CD1c-positive myeloid dendritic cell (primary cell): Measurements from ENCODE around the gene BRAF.
"Not testable (repeated sequence)": the region's sequence is repeated elsewhere in the genome, so short reads cannot be mapped to it uniquely, and the experiment has no call there.

Source experiments
- DNase-seq: peaks from one replicate; pipeline ENCODE4 v3.0.0-alpha.2; 2016; ENCODE audit errors: extremely low spot score

Gene BRAF

GRCh38 chr7:140771826-140772225 lies 152.9 kb downstream of the BRAF start:
- DNase-seq: no peak

- DNase-seq: no peak
Observed at GRCh38 chr7:140769852-140770251, 154.9 kb downstream of the BRAF start.

DNA sequence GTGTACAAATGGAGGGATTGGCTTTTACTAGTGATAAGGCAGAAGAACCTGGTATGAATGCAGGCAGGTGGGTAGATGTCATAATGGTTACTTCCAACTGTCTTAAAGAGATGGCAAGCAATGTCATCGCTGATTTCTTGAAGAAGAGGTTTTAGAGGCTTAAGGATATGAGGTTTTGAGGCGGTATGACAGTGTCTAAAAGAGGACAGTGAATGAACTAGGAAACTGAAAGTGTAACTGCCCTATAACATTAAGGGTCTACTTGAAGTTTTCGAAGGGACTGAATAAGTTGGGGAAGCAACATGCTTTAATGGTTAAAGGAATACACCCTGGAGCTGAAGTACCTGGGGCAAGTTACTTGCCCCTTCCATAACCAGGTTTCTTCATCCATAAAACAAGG lies 157.3 kb downstream of the BRAF start:
- DNase-seq: no peak

GRCh38 chr7:140765441-140765840 lies 159.3 kb downstream of the BRAF start:
- DNase-seq: not testable (repeated sequence)

DNA sequence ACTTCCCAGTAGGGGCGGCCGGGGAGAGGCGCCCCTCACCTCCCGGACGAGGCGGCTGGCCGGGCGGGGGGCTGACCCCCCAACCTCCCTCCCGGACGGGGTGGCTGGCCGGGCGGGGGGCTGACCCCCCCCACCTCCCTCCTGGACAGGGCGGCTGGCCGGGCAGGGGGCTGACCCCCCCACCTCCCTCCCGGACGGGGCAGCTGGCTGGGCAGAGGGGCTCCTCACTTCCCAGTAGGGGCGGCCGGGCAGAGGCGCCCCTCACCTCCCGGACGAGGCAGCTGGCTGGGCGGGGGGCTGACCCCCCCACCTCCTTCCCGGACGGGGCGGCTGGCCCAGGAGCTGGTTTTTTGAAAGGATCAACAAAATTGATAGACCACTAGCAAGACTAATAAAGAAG lies 161.6 kb downstream of the BRAF start:
- not testable (repeated sequence) for DNase-seq

GRCh38 chr7:140761375-140761774 lies 163.4 kb downstream of the BRAF start:
- DNase-seq: not testable (repeated sequence)

DNA sequence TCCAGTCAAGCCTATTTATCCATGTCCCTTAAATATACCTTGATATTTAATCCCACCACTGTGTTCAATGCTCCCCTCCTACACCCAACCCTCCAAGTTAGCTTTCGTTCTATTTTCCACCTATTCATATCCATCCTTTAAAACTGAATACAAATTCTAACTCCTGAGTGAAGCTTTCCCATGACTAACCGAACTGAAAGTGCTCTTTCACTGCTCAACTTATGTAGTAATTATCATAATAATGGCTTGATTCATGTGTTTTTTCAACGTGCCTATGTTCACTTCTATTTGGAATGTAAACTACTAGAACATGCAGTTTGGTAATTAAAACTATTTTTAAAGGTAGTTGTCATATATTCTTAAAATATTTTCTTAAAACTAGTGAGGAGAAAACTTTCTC lies 170.2 kb downstream of the BRAF start:
- DNase-seq: no peak

- DNase-seq: peak; percentile 12
Observed at GRCh38 chr7:140752533-140752932, 172.2 kb downstream of the BRAF start.

DNA sequence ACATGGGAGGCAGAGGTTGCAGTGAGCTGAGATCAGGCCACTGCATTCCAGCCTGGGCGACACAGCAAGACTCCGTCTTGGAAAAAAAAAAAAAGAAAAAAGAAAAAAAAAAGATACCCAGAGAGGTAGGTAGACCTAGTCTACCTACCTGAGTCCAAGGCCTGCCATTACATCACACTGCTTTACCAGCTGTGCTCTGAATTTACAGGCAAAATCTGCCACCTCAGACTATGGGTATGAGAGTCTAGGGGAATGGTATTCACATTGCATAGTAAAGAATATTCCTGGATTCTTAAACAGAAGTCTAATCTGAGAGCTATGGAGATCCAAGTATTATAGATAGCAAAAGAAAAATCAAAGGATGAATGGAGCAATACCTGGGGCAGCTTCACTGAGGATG lies 178.0 kb downstream of the BRAF start:
- no peak for DNase-seq

GRCh38 chr7:140745266-140746058 lies 179.3 kb downstream of the BRAF start:
- peak; percentile 9 for DNase-seq

- DNase-seq: no peak
Observed at GRCh38 chr7:140744005-140744404, 180.7 kb downstream of the BRAF start.

DNA sequence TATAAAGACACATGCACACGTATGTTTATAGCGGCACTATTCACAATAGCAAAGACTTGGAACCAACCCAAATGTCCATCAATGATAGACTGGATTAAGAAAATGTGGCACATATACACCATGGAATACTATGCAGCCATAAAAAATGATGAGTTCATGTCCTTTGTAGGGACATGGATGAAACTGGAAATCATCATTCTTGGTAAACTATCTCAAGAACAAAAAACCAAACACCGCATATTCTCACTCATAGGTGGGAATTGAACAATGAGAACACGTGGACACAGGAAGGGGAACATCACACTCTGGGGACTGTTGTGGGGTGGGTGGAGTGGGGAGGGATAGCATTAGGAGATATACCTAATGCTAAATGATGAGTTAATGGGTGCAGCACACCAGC lies 181.5 kb downstream of the BRAF start:
- DNase-seq: not testable (repeated sequence)

DNA sequence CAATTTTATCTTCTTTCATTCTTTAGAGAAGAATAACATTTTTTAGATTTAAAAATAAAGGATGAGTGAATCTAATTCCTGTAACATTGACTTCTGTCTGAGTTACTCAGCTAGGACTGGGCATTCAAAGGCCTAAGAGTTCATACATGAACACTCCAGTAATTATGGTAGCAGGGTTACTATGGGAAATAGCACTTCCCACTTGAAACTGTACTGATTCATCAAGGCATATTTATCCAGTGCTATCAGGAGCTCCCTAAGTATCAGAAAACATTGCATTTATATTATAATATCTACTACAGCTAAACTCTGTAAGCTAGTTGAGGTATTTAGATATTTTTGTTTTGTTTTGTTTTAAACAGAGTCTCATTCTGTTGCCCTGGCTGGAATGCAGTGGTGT lies 186.4 kb downstream of the BRAF start:
- DNase-seq: no peak

GRCh38 chr7:140734729-140735128 lies 190.0 kb downstream of the BRAF start:
- DNase-seq: no peak

GRCh38 chr7:140734096-140734495 lies 190.6 kb downstream of the BRAF start:
- no peak for DNase-seq

DNA sequence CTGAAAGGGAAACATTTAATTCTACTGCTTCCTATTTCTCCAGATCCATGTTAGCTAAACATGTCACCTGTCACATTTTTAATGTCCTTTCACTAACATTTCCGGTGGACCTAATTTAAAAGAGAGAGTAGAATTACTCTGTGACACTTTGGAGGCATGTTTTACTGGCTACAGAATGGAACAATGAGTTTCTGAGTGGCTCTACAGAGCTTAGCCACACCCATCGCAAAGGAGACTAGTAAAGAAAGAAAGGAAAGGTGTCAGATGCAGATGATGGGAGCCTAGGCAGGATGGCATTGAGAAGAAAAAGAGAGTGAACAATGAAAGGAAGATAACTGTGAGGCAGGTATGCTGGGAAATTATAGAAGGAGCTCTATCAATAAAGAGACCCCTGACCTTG lies 192.3 kb downstream of the BRAF start:
- no peak for DNase-seq

- no peak for DNase-seq
Observed at GRCh38 chr7:140726281-140726680, 198.4 kb downstream of the BRAF start.

DNA sequence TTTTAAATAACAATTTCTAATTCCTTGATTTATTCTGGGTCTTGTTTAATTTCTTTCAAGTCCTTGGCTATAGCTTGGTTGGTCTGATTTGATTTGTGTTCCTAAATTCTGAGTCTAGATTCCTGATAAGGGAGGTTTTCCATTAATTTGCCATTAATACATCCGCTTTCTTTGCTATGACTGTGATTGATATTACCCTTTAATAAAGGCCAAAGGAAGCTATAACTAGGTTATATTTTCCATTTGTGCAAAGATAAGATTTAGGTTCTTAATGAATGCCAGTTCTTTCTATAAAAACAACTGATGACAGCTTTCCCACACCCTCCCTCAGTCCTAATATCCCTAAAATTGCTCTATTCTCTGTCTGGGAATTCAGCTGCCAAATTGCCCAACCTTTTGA lies 200.0 kb downstream of the BRAF start:
- no peak for DNase-seq

GRCh38 chr7:140723574-140723973 lies 201.2 kb downstream of the BRAF start:
- DNase-seq: no peak

DNA sequence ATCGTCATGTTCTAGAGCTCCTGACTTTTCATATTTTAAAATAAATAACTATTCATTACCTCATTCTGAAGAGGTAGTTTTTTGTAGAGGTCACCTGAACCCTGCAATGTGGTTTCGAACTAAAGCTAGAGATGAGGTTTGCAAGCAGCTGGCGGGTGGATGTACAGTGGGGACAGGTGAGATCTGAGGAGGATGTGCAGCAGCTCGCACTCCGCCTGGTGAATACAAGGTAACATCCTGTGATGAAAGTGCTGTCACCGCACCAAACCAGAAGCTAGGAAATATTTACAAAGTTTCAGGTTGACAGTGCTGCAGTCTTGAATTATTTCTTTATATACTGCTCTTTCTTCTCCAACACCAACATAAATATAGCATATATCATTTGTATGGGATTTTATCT lies 201.7 kb downstream of the BRAF start:
- DNase-seq: no peak

GRCh38 chr7:140722254-140722653 lies 202.5 kb downstream of the BRAF start:
- DNase-seq: no peak

GRCh38 chr7:140719721-140720120 lies 205.0 kb downstream of the BRAF start:
- DNase-seq: peak; percentile 46

- no peak for DNase-seq
Observed at GRCh38 chr7:140714331-140715040, 210.2 kb downstream of the BRAF start.
